Ishikawa (cell line): ENCODE results near the gene SAE1.

ENCODE experiments used
- CEBPB ChIP-seq: IDR thresholded peaks from 2 replicates; pipeline ENCODE4 v1.6.1; 2012
- CREB1 ChIP-seq: IDR thresholded peaks from 2 replicates; pipeline ENCODE4 v1.6.1; 2012; ENCODE audit warnings: low read depth
- EGR1 ChIP-seq: IDR thresholded peaks from 2 replicates; pipeline ENCODE4 v1.6.1; 2012
- EP300 ChIP-seq: IDR thresholded peaks from 2 replicates; pipeline ENCODE4 v1.6.1; 2012; ENCODE audit warnings: borderline replicate concordance
- FOXM1 ChIP-seq: IDR thresholded peaks from 2 replicates; pipeline ENCODE4 v1.6.1; 2012; ENCODE audit warnings: low read depth, borderline replicate concordance
- MAX ChIP-seq: IDR thresholded peaks from 2 replicates; pipeline ENCODE4 v1.6.1; 2012
- NFIC ChIP-seq: IDR thresholded peaks from 2 replicates; pipeline ENCODE4 v1.6.1; 2012
- RAD21 ChIP-seq: IDR thresholded peaks from 2 replicates; pipeline ENCODE4 v1.6.1; 2012; ENCODE audit warnings: low read depth
- REST ChIP-seq: IDR thresholded peaks from 2 replicates; pipeline ENCODE4 v1.6.1; 2012; ENCODE audit warnings: low read depth, mild to moderate bottlenecking
- TAF1 ChIP-seq: IDR thresholded peaks from 2 replicates; pipeline ENCODE4 v1.6.1; 2012; ENCODE audit warnings: low read depth, mild to moderate bottlenecking
- TCF12 ChIP-seq: IDR thresholded peaks from 2 replicates; pipeline ENCODE4 v1.6.1; 2012; ENCODE audit warnings: low read depth
- TEAD4 ChIP-seq: IDR thresholded peaks from 2 replicates; pipeline ENCODE4 v1.6.1; 2012
- USF1 ChIP-seq: IDR thresholded peaks from 2 replicates; pipeline ENCODE4 v1.6.1; 2012
- YY1 ChIP-seq: IDR thresholded peaks from 2 replicates; pipeline ENCODE4 v1.6.1; 2012; ENCODE audit warnings: low read depth
- ZBTB7A ChIP-seq: IDR thresholded peaks from 2 replicates; pipeline ENCODE4 v1.6.1; 2012; ENCODE audit warnings: low read depth

Gene SAE1

GRCh38 chr19:47145639-47146486, 15.2 kb downstream of the SAE1 start:
- TF ChIP-seq CEBPB (no peak), NFIC (no peak)

GRCh38 chr19:47146920-47147319, 16.3 kb downstream of the SAE1 start:
- TF ChIP-seq TAF1 (no peak), EGR1 (no peak), TEAD4 (no peak), CEBPB (no peak), USF1 (no peak), ZBTB7A (no peak), NFIC (no peak), EP300 (no peak), CREB1 (no peak), RAD21 (no peak), REST (no peak), FOXM1 (no peak), YY1 (no peak), MAX (no peak), TCF12 (no peak)

- no peak for TF ChIP-seq EGR1
- TF ChIP-seq ZBTB7A: no peak
- peak; percentile 29; the same call in 1 of the 2 replicates for TF ChIP-seq CEBPB
- no peak for TF ChIP-seq CREB1
Observed at GRCh38 chr19:47151627-47152026, 21.0 kb downstream of the SAE1 start.

GRCh38 chr19:47152205-47152604, 21.6 kb downstream of the SAE1 start:
- TF ChIP-seq NFIC: no peak

- TF ChIP-seq EGR1: no peak
- TF ChIP-seq RAD21: no peak
- no peak; the same call in 1 of the 2 replicates for TF ChIP-seq EP300
- TF ChIP-seq ZBTB7A: no peak
- TF ChIP-seq YY1: no peak
- no peak for TF ChIP-seq REST
- no peak for TF ChIP-seq TAF1
- TF ChIP-seq NFIC: no peak
- no peak for TF ChIP-seq TEAD4
- no peak for TF ChIP-seq CREB1
Observed at GRCh38 chr19:47152632-47153031, 22.0 kb downstream of the SAE1 start.

- TF ChIP-seq USF1 (no peak), MAX (no peak), ZBTB7A (no peak), CEBPB (no peak), REST (no peak), CREB1 (no peak), EP300 (no peak), TEAD4 (no peak), EGR1 (no peak)
Observed at GRCh38 chr19:47153266-47153665, 22.6 kb downstream of the SAE1 start.
